Transverse colon (tissue), 4 donors: ENCODE measurements around the gene IDI1. TPM values are rescaled to one million over a fixed set of nuclear protein-coding genes. Genes with fewer than 3 reads are reported as not detected.

Source experiments
- DNase-seq: peaks from one replicate; pipeline ENCODE4 v3.0.0-alpha.2; 2019
- H3K27ac ChIP-seq, 4 donors: fragments of 200-600 bp; sonication (generic); 2 replicates each; pipeline ENCODE4 v1.5.1; 2016 to 2018; ENCODE audit warnings: inconsistent platforms in 4 of 4
- H3K27me3 ChIP-seq: fragments of 200-600 bp; sonication (generic); 2 replicates; pipeline ENCODE4 v1.5.1; 2017; ENCODE audit warnings: inconsistent platforms
- H3K36me3 ChIP-seq, 4 donors: fragments of 200-600 bp; sonication (generic); 2 replicates each; pipeline ENCODE4 v1.5.1; 2017 to 2019; ENCODE audit warnings: inconsistent platforms in 4 of 4
- H3K4me1 ChIP-seq, 4 donors: fragments of 200-600 bp; sonication (generic); 2 replicates each; pipeline ENCODE4 v1.5.1; 2017 to 2020; ENCODE audit warnings: inconsistent platforms in 4 of 4
- H3K4me3 ChIP-seq, 4 donors: fragments of 200-600 bp; sonication (generic); 1 replicate in 1 of 4; 2 replicates in 3 of 4; pipeline versions ENCODE4 v1.5.1 to v1.6.1; 2017 to 2019; ENCODE audit warnings: inconsistent platforms in 4 of 4
- H3K9me3 ChIP-seq, 2 donors: fragments of 200-600 bp; sonication (generic); 2 replicates each; pipeline ENCODE4 v1.5.1; 2017 to 2019; ENCODE audit warnings: inconsistent platforms in 2 of 2
- CTCF ChIP-seq, 5 experiments: fragments of 200-600 bp in 3 of 5; fragments of 450-650 bp in 2 of 5; sonication (generic) in 3 of 5; IDR thresholded peaks; 1 replicate in 2 of 5; 2 replicates in 3 of 5; pipeline ENCODE4 v1.5.1; 2016 to 2017; ENCODE audit warnings: antibody characterized with exemption in 5 of 5, inconsistent platforms in 3 of 5, mild to moderate bottlenecking in 2 of 5, moderate library complexity in 1 of 5
- EP300 ChIP-seq: sonication (generic); formaldehyde crosslinking; IDR thresholded peaks from one replicate; pipeline ENCODE4 v1.6.1; 2017; ENCODE audit warnings: antibody characterized with exemption, low read depth
- POLR2A ChIP-seq: fragments of 450-650 bp; IDR thresholded peaks from one replicate; pipeline ENCODE4 v1.6.1; 2016; ENCODE audit warnings: antibody characterized with exemption, mild to moderate bottlenecking, moderate library complexity
- POLR2AphosphoS5 ChIP-seq, 3 donors: sonication (generic); formaldehyde crosslinking; IDR thresholded peaks; one replicate each; pipeline ENCODE4 v1.6.1; 2016; ENCODE audit warnings: antibody characterized with exemption in 3 of 3
- WGBS, 2 donors: methylation state at CpG; one replicate each; pipeline ENCODE4 v1.1.5; 2018; ENCODE audit warnings: low coverage in 1 of 2; 5-methylcytosine and 5-hydroxymethylcytosine counted together
- in situ Hi-C, 4 donors: fragments of 200-750 bp; cut with MboI; loops; one replicate each; pipeline versions ENCODE4 v1.15.0 to v1.15.1; 2017; ENCODE audit warnings: low sequenced_read_pairs in 3 of 4, low pct_ligation_motif_present in 1 of 4, low pct_unique_long_range_greater_than_20kb in 1 of 4
- intact Hi-C: fragments of 100-400 bp; cut with DNase I; formaldehyde crosslinking; loops from one replicate; pipeline ENCODE4 v1.15.1; 2023; ENCODE audit warnings: low total_unique reads
- total RNA-seq, 4 donors: library from RNA; depleted of rRNA; stranded (reverse); fragments of >200 nt; gene quantifications; one replicate each; pipeline ENCODE4 v1.1.0, GENCODE V29; 2016

The IDI1 gene
- total RNA-seq, 4 donors from 2014 or later, result 31.1 to 81.5 (median 57.1) TPM

- peaks cover 0 to 88% (median 43%) of the 10 kb centered on the region in 4 donors for H3K36me3 ChIP-seq
- no peaks in the 10 kb centered on the region for H3K27me3 ChIP-seq
- intact Hi-C loops (no loop called here), in situ Hi-C loops (no loop called here)
- H3K27ac ChIP-seq, result no peak overlapping the region
- no peak for DNase-seq
- H3K4me3 ChIP-seq, result no peak overlapping the region
- H3K9me3 ChIP-seq, result peaks cover 4 to 8% of the 10 kb centered on the region in 2 donors
- H3K4me1 ChIP-seq, result no peaks in the 10 kb centered on the region
- TF ChIP-seq EP300, result no peak
- TF ChIP-seq POLR2A, result no peak
- TF ChIP-seq POLR2AphosphoS5 (IDR thresholded peaks at IDR 0.05), result no peak
- TF ChIP-seq CTCF (IDR thresholded peaks at IDR 0.05), result no peak
- WGBS, 2 donors, result 80 to 95% methylated on average over 1 to 9 of the region's 9 CpGs
Observed at GRCh38 chr10:1003884-1004670, 44.8 kb downstream of the IDI1 start.

GRCh38 chr10:1002425-1003006, 46.4 kb downstream of the IDI1 start:
- no peak for DNase-seq
- no peaks in the 10 kb centered on the region for H3K27me3 ChIP-seq
- H3K27ac ChIP-seq, result no peak overlapping the region
- no peaks in the 10 kb centered on the region for H3K4me1 ChIP-seq
- 100% methylated on average over 5 of the region's 5 CpGs for WGBS, 2 donors
- no peak overlapping the region for H3K4me3 ChIP-seq
- intact Hi-C loops (no loop called here), in situ Hi-C loops (no loop called here)
- H3K36me3 ChIP-seq, result peaks cover 0 to 94% (median 43%) of the 10 kb centered on the region in 4 donors
- H3K9me3 ChIP-seq, result peaks cover 4 to 8% of the 10 kb centered on the region in 2 donors
- no peak for TF ChIP-seq CTCF (IDR thresholded peaks at IDR 0.05)
- TF ChIP-seq EP300, result no peak
- no peak for TF ChIP-seq POLR2A
- TF ChIP-seq POLR2AphosphoS5 (IDR thresholded peaks at IDR 0.05), result no peak

- 86 to 92% methylated on average over 2 to 19 of the region's 19 CpGs for WGBS, 2 donors
- H3K9me3 ChIP-seq, result peaks cover 1 to 3% of the 10 kb centered on the region in 2 donors
- H3K27me3 ChIP-seq, result no peaks in the 10 kb centered on the region
- no peak for TF ChIP-seq EP300
- no peak for TF ChIP-seq POLR2AphosphoS5 (IDR thresholded peaks at IDR 0.05)
- TF ChIP-seq CTCF (IDR thresholded peaks at IDR 0.05), result no peak
- no peak for TF ChIP-seq POLR2A
- H3K27ac ChIP-seq, result no peak overlapping the region
- no peak overlapping the region for H3K4me3 ChIP-seq
- peaks cover 0 to 84% (median 31%) of the 10 kb centered on the region in 4 donors for H3K36me3 ChIP-seq
- in situ Hi-C loops, result loop anchor here in 1 of 4 donors (25.0 kb wide), 1 partner anchor 160 kb away; no protein-coding TSS in a partner anchor
- intact Hi-C loops, result no loop called here
- no peak for DNase-seq
- H3K4me1 ChIP-seq, result no peaks in the 10 kb centered on the region
Observed at GRCh38 chr10:997266-998022, 51.5 kb downstream of the IDI1 start.

GRCh38 chr10:996031-996430, 52.9 kb downstream of the IDI1 start:
- DNase-seq, result no peak
- H3K4me3 ChIP-seq, result no peak overlapping the region
- no peaks in the 10 kb centered on the region for H3K4me1 ChIP-seq
- H3K27me3 ChIP-seq, result no peaks in the 10 kb centered on the region
- intact Hi-C loops, result loop anchor here (1.0 kb wide), 1 partner anchor 60 kb away; no protein-coding TSS in a partner anchor
- TF ChIP-seq POLR2A (no peak), POLR2AphosphoS5 (IDR thresholded peaks at IDR 0.05) (no peak), CTCF (IDR thresholded peaks at IDR 0.05) (no peak), EP300 (no peak)
- H3K36me3 ChIP-seq, result peaks cover 0 to 70% (median 24%) of the 10 kb centered on the region in 4 donors
- no peak overlapping the region for H3K27ac ChIP-seq
- 94 to 97% methylated on average over 8 to 12 of the region's 12 CpGs for WGBS, 2 donors
- H3K9me3 ChIP-seq, result no peaks in the 10 kb centered on the region
- in situ Hi-C loops, result loop anchor here in 1 of 4 donors (25.0 kb wide), 1 partner anchor 159 kb away; no protein-coding TSS in a partner anchor
